ENCODE data around the gene RBM47.
"Not testable (repeated sequence)": the region's sequence is repeated elsewhere in the genome, so short reads cannot be mapped to it uniquely, and the experiment has no call there.

Gene RBM47

DNA sequence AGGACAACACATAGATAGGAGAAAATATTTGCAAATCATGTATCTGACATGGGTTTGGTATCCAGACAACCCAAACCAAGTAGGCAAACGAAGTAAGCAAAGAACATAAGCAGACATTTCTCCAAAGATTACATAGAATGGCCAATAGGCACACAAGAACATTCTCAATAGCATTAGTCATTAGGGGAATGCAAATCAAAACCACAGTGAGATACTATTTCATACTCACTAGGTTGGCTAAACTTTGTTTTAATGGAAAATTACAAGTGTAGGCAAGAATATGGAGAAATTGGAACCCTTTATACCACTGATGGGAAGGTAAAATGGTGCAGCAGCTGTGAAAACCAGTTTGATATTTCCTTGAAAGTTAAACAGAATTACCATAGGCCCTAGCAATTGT, 219.8 kb downstream of the RBM47 start:
- H3K4me3 ChIP-seq (ENCODE audit: low read depth, low read length) = no peak overlapping the region
- TF ChIP-seq ZNF423 (tag by site-specific recombination; IDR thresholded peaks at IDR 0.05) = no peak
- TF ChIP-seq ZNF664 (tag by site-specific recombination; IDR thresholded peaks at IDR 0.05) = 0 out of 2 replicates have a peak, but pooled peaks have one; percentile 17
- ChIA-PET CTCF (interaction anchor here (0.7 kb wide), 1 partner anchor 22 kb away, joined by 4 read pairs; no protein-coding TSS in a partner anchor), POLR2A (no interaction called here)
- H3K36me3 ChIP-seq (ENCODE audit: control insufficient read depth in 2 of 2, insufficient read depth in 1 of 2, low read length in 2 of 2) = no peaks in the 10 kb centered on the region
- H3K27ac ChIP-seq (ENCODE audit: extremely low read depth, low read depth, low read length) = no peak overlapping the region
- H3K9me3 ChIP-seq (ENCODE audit: control insufficient read depth, insufficient read depth, low read depth, low read length) = no peaks in the 10 kb centered on the region
- H3K4me1 ChIP-seq (ENCODE audit: control insufficient read depth, insufficient read depth, low read length) = no peaks in the 10 kb centered on the region

DNA sequence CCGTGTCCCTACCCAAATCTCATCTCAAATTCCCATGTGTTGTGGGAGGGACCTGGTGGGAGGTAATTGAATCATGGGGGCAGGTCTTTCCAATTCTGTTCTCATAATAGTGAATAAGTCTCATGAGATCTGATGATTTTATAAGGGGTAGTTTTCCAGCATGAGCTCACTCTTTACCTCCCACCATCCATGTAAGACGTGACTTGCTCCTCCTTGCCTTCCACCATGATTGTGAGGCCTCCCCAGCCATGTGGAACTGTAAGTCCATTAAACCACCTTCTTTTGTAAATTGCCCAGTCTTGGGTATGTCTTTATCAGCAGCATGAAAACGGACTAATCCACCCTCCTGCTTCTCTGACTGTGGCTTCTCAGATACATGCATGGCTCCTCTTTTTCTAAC, 222.2 kb downstream of the RBM47 start:
- POLR2A ChIA-PET; H3K4me1 ChIP-seq (ENCODE audit: control insufficient read depth, insufficient read depth, low read length); H3K9me3 ChIP-seq (ENCODE audit: control insufficient read depth, insufficient read depth, low read depth, low read length); H3K4me3 ChIP-seq (ENCODE audit: low read depth, low read length); H3K27ac ChIP-seq (ENCODE audit: extremely low read depth, low read depth, low read length); H3K36me3 ChIP-seq (ENCODE audit: control insufficient read depth in 2 of 2, insufficient read depth in 1 of 2, low read length in 2 of 2); CTCF ChIA-PET: not testable (repeated sequence)

DNA sequence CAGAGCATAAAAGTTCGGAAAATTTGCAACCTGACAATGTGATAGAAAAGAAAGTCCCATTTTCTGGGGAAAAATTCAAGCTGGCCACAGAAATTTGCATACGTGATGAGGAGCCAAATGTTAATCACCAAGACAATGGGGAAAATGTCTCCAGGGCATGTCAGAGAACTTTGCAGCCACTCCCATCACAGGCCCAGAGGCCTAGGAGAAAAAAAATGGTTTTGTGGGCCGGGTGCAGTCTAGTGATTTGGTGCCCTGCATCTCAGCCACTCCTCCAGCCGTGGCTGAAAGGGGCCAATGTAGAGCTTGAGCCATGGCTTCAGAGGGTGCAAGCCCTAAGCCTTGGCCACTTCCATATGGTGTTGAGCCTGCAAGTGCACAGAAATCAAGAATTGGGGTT, 223.3 kb downstream of the RBM47 start:
- TF ChIP-seq ZNF48 (tag by site-specific recombination; IDR thresholded peaks at IDR 0.05) = no peak
- no peak for TF ChIP-seq ZNF473 (tag by site-specific recombination; IDR thresholded peaks at IDR 0.05)
- no peak for TF ChIP-seq ZIC2 (tag by site-specific recombination; IDR thresholded peaks at IDR 0.05)
- no peak for TF ChIP-seq ZNF394 (tag by site-specific recombination; IDR thresholded peaks at IDR 0.05; ENCODE audit: borderline replicate concordance)
- no peak overlapping the region for H3K27ac ChIP-seq (ENCODE audit: extremely low read depth, low read depth, low read length)
- ChIA-PET CTCF (no interaction called here), POLR2A (no interaction called here)
- no peaks in the 10 kb centered on the region for H3K4me1 ChIP-seq (ENCODE audit: control insufficient read depth, insufficient read depth, low read length)
- no peaks in the 10 kb centered on the region for H3K9me3 ChIP-seq (ENCODE audit: control insufficient read depth, insufficient read depth, low read depth, low read length)
- no peak overlapping the region for H3K4me3 ChIP-seq (ENCODE audit: low read depth, low read length)
- H3K36me3 ChIP-seq (ENCODE audit: control insufficient read depth in 2 of 2, insufficient read depth in 1 of 2, low read length in 2 of 2) = no peaks in the 10 kb centered on the region

DNA sequence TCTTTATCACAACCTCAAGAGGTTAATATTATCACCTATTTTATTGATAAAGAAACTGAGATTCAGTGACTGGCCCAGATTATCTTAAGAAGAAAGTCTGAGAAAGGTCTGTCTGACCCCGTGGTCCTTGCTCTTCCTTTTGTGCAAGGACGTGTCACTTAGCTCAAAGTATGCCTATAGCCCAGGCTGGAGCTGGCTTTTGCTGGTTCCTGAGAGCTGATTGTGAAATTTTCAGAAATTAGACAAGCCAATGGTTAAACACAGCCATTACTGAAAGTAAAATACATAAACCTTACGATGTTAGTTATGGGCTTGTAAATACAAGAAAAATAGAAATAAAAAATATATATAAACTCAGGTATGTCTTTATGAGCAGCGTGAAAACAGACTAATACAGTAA, 224.5 kb downstream of the RBM47 start:
- no peaks in the 10 kb centered on the region for H3K4me1 ChIP-seq (ENCODE audit: control insufficient read depth, insufficient read depth, low read length)
- no peak overlapping the region for H3K27ac ChIP-seq (ENCODE audit: extremely low read depth, low read depth, low read length)
- H3K9me3 ChIP-seq (ENCODE audit: control insufficient read depth, insufficient read depth, low read depth, low read length) = no peaks in the 10 kb centered on the region
- POLR2A ChIA-PET = no interaction called here
- no peak overlapping the region for H3K4me3 ChIP-seq (ENCODE audit: low read depth, low read length)
- TF ChIP-seq ZNF623 (tag by site-specific recombination; IDR thresholded peaks at IDR 0.05) = no peak
- TF ChIP-seq, protein P1, sequence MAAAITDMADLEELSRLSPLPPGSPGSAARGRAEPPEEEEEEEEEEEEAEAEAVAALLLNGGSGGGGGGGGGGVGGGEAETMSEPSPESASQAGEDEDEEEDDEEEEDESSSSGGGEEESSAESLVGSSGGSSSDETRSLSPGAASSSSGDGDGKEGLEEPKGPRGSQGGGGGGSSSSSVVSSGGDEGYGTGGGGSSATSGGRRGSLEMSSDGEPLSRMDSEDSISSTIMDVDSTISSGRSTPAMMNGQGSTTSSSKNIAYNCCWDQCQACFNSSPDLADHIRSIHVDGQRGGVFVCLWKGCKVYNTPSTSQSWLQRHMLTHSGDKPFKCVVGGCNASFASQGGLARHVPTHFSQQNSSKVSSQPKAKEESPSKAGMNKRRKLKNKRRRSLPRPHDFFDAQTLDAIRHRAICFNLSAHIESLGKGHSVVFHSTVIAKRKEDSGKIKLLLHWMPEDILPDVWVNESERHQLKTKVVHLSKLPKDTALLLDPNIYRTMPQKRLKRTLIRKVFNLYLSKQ (tag by site-specific recombination; IDR thresholded peaks at IDR 0.05; ENCODE audit: borderline replicate concordance) = no peak
- no peak for TF ChIP-seq GLI2 (tag by site-specific recombination; IDR thresholded peaks at IDR 0.05; ENCODE audit: borderline replicate concordance, low read depth)
- no peak for TF ChIP-seq ZNF600 (tag by site-specific recombination; IDR thresholded peaks at IDR 0.05)
- no peak for TF ChIP-seq MYNN (tag by site-specific recombination; IDR thresholded peaks at IDR 0.05; ENCODE audit: borderline replicate concordance)
- no peak for TF ChIP-seq ZNF529 (tag by site-specific recombination; IDR thresholded peaks at IDR 0.05; ENCODE audit: insufficient replicate concordance)
- no peak for TF ChIP-seq ZNF16 (tag by site-specific recombination; IDR thresholded peaks at IDR 0.05; ENCODE audit: low read depth)
- TF ChIP-seq ZNF2 (tag by site-specific recombination; IDR thresholded peaks at IDR 0.05) = no peak
- TF ChIP-seq ZNF747 (tag by site-specific recombination; IDR thresholded peaks at IDR 0.05) = no peak
- TF ChIP-seq TRIM28 (IDR thresholded peaks at IDR 0.05; ENCODE audit: borderline replicate concordance, low read length) = no peak
- TF ChIP-seq ZBTB17 (tag by site-specific recombination; IDR thresholded peaks at IDR 0.05) = no peak
- TF ChIP-seq ZNF624 (tag by site-specific recombination; IDR thresholded peaks at IDR 0.05) = no peak
- TF ChIP-seq ZNF121 (tag by site-specific recombination; IDR thresholded peaks at IDR 0.05) = no peak
- TF ChIP-seq ZNF510 (tag by site-specific recombination; IDR thresholded peaks at IDR 0.05; ENCODE audit: insufficient replicate concordance) = no peak
- no peak for TF ChIP-seq ZNF830 (tag by site-specific recombination; IDR thresholded peaks at IDR 0.05; ENCODE audit: low read depth)
- no peak for TF ChIP-seq ZNF521 (tag by site-specific recombination; IDR thresholded peaks at IDR 0.05)
- TF ChIP-seq ZNF37A (tag by site-specific recombination; IDR thresholded peaks at IDR 0.05) = no peak
- no peaks in the 10 kb centered on the region for H3K36me3 ChIP-seq (ENCODE audit: control insufficient read depth in 2 of 2, insufficient read depth in 1 of 2, low read length in 2 of 2)
- CTCF ChIA-PET = no interaction called here
